Fibroblast of the aortic adventitia (primary cell): ENCODE measurements around the gene IL1F10. TPM values are rescaled to one million over a fixed set of nuclear protein-coding genes. Genes with fewer than 3 reads are reported as not detected.

Experiments
- DNase-seq: peaks from one replicate; pipeline ENCODE4 v3.0.0-alpha.2; 2010; ENCODE audit warnings: low read depth
- H3K4me3 ChIP-seq: 2 replicates; pipeline ENCODE4 v1.5.1; 2011; ENCODE audit warnings: low read depth, mild to moderate bottlenecking, control low read depth, low read length, moderate library complexity
- CTCF ChIP-seq: IDR thresholded peaks from 2 replicates; pipeline ENCODE4 v1.5.1; 2011; ENCODE audit warnings: mild to moderate bottlenecking, low read length, control low read depth, inconsistent platforms; ENCODE audit not compliant: insufficient read depth
- total RNA-seq: library from RNA; depleted of rRNA; stranded (reverse); fragments of >200 nt; gene quantifications from 2 replicates; pipeline ENCODE4 v1.2.3, GENCODE V29; 2012; ENCODE audit warnings: low replicate concordance

IL1F10 gene
- total RNA-seq, 1 donor, result not detected

DNA sequence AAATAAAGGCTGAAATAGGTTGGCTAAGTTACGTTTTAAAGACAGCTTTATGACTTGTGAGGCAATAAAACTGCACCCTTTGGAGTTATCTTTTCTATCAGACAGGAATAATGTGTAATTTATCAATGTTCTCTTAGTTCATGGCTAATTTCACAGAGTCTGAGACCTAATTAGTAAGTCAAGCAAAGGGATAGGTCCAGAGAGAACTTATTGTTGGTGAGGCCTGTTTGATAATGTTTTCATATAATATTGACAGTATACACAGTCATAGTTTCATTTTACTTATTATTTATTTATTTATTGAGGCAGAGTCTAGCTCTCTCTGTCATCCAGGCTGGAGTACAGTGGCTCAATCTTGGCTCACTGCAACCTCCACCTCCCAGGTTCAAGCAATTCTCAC, 10.7 kb upstream of the IL1F10 start:
- DNase-seq, result no peak

GRCh38 chr2:113058411-113058994, 9.3 kb upstream of the IL1F10 start:
- no peak overlapping the region for H3K4me3 ChIP-seq
- TF ChIP-seq CTCF, result no peak
- no peak for DNase-seq

More for the DNA sequence above, 10.7 kb upstream of the IL1F10 start:
- H3K4me3 ChIP-seq, result no peak overlapping the region
- TF ChIP-seq CTCF, result no peak

DNA sequence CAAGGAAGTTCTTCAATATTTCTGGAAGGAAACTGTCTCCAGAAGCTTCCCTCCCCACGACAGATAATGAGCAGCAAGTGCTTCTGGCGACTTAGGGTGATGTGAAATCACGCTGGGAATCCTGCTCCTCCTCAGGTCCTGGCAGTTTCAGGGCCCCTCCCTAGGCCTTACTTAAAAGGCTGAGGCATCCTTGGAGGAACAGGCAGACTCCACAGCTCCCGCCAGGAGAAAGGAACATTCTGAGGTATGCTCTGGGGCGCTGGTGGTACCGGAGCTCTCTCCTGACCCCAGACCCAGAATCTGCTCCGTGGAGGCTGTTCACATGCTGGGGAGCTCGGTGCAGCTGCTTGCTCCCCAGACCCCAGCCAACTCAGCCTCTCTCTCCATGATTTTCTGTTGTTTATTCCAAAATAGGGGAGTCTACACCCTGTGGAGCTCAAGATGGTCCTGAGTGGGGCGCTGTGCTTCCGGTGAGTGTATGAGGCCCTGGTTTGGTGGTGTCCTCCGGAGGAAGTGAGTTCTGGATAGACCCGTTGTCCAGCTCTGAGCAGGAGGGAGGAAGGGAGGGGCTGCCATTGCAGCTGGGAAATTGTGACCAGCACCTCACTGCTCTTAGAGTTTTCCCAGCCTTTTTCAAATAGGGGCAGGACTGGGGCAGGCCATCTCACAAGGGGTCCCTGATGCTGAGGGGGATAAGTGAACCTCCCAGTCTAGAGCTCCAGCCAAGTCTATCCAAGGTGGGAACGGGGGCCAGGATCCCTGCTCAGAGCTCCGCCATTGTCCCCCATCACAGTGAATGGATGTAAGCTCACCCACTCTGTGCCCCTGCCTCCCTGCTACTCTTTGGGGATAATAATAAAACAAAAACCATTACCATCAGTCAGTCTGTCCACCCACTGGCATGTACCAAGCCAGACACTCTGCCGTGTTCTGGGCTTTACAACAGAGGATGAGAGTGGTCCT, 8.5 kb upstream of the IL1F10 start, which contains the start of gene IL36RN:
Gene IL36RN (plus strand): TSS at position 201 of the 963 bp plus-strand sequence. CDS start 241 bp downstream, at position 442.
- TF ChIP-seq CTCF, result no peak
- no peak within 1 kb of the TSS for H3K4me3 ChIP-seq
- no peak for DNase-seq

DNA sequence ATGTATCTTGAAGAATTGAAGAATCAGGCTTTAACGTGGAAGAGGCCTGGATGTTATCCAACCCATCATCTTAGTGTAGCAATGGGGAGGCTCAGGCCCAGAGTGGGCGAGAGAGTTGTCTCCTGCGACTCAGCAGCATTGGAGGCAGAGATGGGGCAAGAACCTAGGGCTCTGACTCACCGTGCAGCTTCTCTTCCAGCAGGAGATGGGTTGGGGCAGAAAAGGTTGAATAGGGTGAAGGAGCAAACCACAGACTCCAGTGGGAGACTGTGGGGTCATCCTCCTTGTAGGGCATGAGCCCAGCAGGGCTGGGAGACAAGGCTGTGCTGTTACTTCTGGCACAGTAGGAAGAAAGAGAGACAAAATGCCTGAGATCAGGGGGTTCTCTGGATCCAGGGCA, 7.4 kb upstream of the IL1F10 start:
- no peak for TF ChIP-seq CTCF
- no peak overlapping the region for H3K4me3 ChIP-seq
- DNase-seq, result peak; percentile 20

- DNase-seq, result no peak
- H3K4me3 ChIP-seq, result no peak overlapping the region
- TF ChIP-seq CTCF, result no peak
These were observed 7.0 kb upstream of the IL1F10 start for GRCh38 chr2:113060796-113061195.

DNA sequence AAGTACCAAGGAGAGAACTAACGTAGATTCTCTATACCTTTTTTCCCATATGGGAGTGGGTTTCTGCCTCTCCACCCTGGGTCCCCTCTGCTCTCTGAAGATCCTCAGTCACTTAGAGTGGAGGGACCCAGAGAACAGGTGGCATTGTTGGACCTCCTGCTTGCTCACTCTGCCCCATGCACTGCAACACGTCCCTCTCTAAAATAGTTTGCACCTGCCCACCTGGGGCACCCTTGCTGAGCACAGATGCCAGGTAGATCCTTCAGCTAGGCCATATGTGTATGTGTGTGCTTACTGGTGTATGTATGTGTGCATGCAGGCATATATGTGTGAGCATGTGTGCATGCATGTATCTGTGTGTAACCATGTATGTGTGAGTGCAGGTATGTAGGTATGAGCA, 6.5 kb upstream of the IL1F10 start:
- no peak for TF ChIP-seq CTCF
- DNase-seq, result no peak
- no peak overlapping the region for H3K4me3 ChIP-seq
